Breast epithelium (tissue), 4 donors: ENCODE measurements around the gene KRT83. TPM values are rescaled to one million over a fixed set of nuclear protein-coding genes. Genes with fewer than 3 reads are reported as not detected.

ENCODE experiments used
- DNase-seq, 2 donors: peaks; one replicate each; pipeline ENCODE4 v3.0.0-alpha.2; 2019; ENCODE audit warnings: low spot score in 2 of 2
- H3K27ac ChIP-seq, 2 donors: fragments of 200-600 bp; sonication (generic) in 1 of 2; one replicate each; pipeline ENCODE4 v1.5.1; 2016 to 2019; ENCODE audit warnings: mild to moderate bottlenecking in 1 of 2
- H3K27me3 ChIP-seq, 2 donors: fragments of 200-600 bp; sonication (generic) in 1 of 2; one replicate each; pipeline versions ENCODE4 v1.5.1 to v1.6.0; 2017 to 2019; ENCODE audit warnings: control low read depth in 1 of 2, mild to moderate bottlenecking in 1 of 2
- H3K36me3 ChIP-seq: fragments of 200-600 bp; one replicate; pipeline ENCODE4 v1.5.1; 2019
- H3K4me1 ChIP-seq, 2 donors: fragments of 200-600 bp; sonication (generic); one replicate each; pipeline ENCODE4 v1.5.1; 2016 to 2019; ENCODE audit warnings: control low read depth in 1 of 2
- H3K4me3 ChIP-seq, 3 donors: fragments of 200-600 bp; sonication (generic); 1 replicate in 2 of 3; 2 replicates in 1 of 3; pipeline ENCODE4 v1.5.1; 2016 to 2019; ENCODE audit warnings: mild to moderate bottlenecking in 3 of 3, moderate library complexity in 2 of 3
- H3K9me3 ChIP-seq, 2 donors: fragments of 200-600 bp; sonication (generic) in 1 of 2; one replicate each; pipeline ENCODE4 v1.5.1; 2016 to 2019; ENCODE audit warnings: control low read depth in 1 of 2
- CTCF ChIP-seq, 3 donors: fragments of 450-650 bp; IDR thresholded peaks; one replicate each; pipeline ENCODE4 v1.5.1; 2016 to 2017; ENCODE audit warnings: antibody characterized with exemption in 3 of 3, mild to moderate bottlenecking in 3 of 3, moderate library complexity in 3 of 3
- POLR2A ChIP-seq: fragments of 450-650 bp; IDR thresholded peaks from one replicate; pipeline ENCODE4 v1.6.1; 2016; ENCODE audit warnings: antibody characterized with exemption, mild to moderate bottlenecking, moderate library complexity
- POLR2AphosphoS5 ChIP-seq, 3 donors: sonication (generic); formaldehyde crosslinking; IDR thresholded peaks; one replicate each; pipeline ENCODE4 v1.6.1; 2017; ENCODE audit warnings: antibody characterized with exemption in 3 of 3
- intact Hi-C: fragments of 100-400 bp; cut with DNase I; formaldehyde crosslinking; loops from one replicate; pipeline ENCODE4 v1.15.1; 2023; ENCODE audit warnings: low total_unique reads
- total RNA-seq, 3 donors: library from RNA; depleted of rRNA; stranded (reverse); fragments of >200 nt; gene quantifications; one replicate each; pipeline ENCODE4 v1.1.0, GENCODE V29; 2016

Gene KRT83
- total RNA-seq, result under 1 TPM in 2 of 3 donors, not detected in 1; 0.33 to 0.59 TPM

GRCh38 chr12:52320784-52321400, at the start of gene KRT83:
KRT83 (minus strand) TSS chr12:52321398; CDS start chr12:52321335, 63 bp downstream.
- TF ChIP-seq POLR2A (no peak), POLR2AphosphoS5 (IDR thresholded peaks at IDR 0.05) (no peak), CTCF (IDR thresholded peaks at IDR 0.05) (no peak)
- H3K27me3 ChIP-seq, result peaks cover 0 to 8% of the 10 kb centered on the region in 2 donors
- no peaks in the 10 kb centered on the region for H3K4me1 ChIP-seq
- intact Hi-C loops, result no loop called here
- DNase-seq, result no peak
- H3K9me3 ChIP-seq, result no peaks in the 10 kb centered on the region
- H3K27ac ChIP-seq, result peak within 1 kb of the TSS in 1 of 2 donors; percentile 43
- no peaks in the 10 kb centered on the region for H3K36me3 ChIP-seq
- no peak within 1 kb of the TSS for H3K4me3 ChIP-seq

GRCh38 chr12:52369809-52370208, 48.6 kb upstream of the KRT83 start:
- no peaks in the 10 kb centered on the region for H3K27me3 ChIP-seq
- H3K4me3 ChIP-seq, result no peak overlapping the region
- H3K36me3 ChIP-seq, result no peaks in the 10 kb centered on the region
- no peak for DNase-seq
- intact Hi-C loops, result loop anchor here (10.0 kb wide), 1 partner anchor 505 kb away; no protein-coding TSS in a partner anchor
- no peaks in the 10 kb centered on the region for H3K9me3 ChIP-seq
- H3K27ac ChIP-seq, result no peak overlapping the region
- no peaks in the 10 kb centered on the region for H3K4me1 ChIP-seq
- TF ChIP-seq POLR2AphosphoS5 (IDR thresholded peaks at IDR 0.05), result no peak
- TF ChIP-seq CTCF (IDR thresholded peaks at IDR 0.05), result no peak
- no peak for TF ChIP-seq POLR2A

- Histone ChIP-seq H3K9me3 (no peaks in the 10 kb centered on the region), H3K4me1 (no peaks in the 10 kb centered on the region), H3K36me3 (no peaks in the 10 kb centered on the region), H3K27ac (no peak overlapping the region), H3K27me3 (no peaks in the 10 kb centered on the region), H3K4me3 (no peak overlapping the region)
- peak in 1 of 2 donors; percentile 2 for DNase-seq
- intact Hi-C loops, result loop anchor here (10.0 kb wide), 1 partner anchor 506 kb away; no protein-coding TSS in a partner anchor
- TF ChIP-seq POLR2AphosphoS5 (IDR thresholded peaks at IDR 0.05), result no peak
- TF ChIP-seq CTCF (IDR thresholded peaks at IDR 0.05), result no peak
- no peak for TF ChIP-seq POLR2A
Measured at GRCh38 chr12:52369211-52369610, 48.0 kb upstream of the KRT83 start.

GRCh38 chr12:52368508-52368907, 47.3 kb upstream of the KRT83 start:
- TF ChIP-seq CTCF (IDR thresholded peaks at IDR 0.05), result no peak
- no peak for TF ChIP-seq POLR2AphosphoS5 (IDR thresholded peaks at IDR 0.05)
- no peak for TF ChIP-seq POLR2A
- peak in 1 of 2 donors; percentile 12 for DNase-seq
- H3K27ac ChIP-seq, result no peak overlapping the region
- H3K4me1 ChIP-seq, result no peaks in the 10 kb centered on the region
- H3K27me3 ChIP-seq, result no peaks in the 10 kb centered on the region
- no peak overlapping the region for H3K4me3 ChIP-seq
- no peaks in the 10 kb centered on the region for H3K36me3 ChIP-seq
- H3K9me3 ChIP-seq, result no peaks in the 10 kb centered on the region
- intact Hi-C loops, result loop anchor here (10.0 kb wide), 1 partner anchor 506 kb away; no protein-coding TSS in a partner anchor

GRCh38 chr12:52367876-52368275, 46.7 kb upstream of the KRT83 start:
- Histone ChIP-seq H3K4me1 (no peaks in the 10 kb centered on the region), H3K27ac (no peak overlapping the region), H3K36me3 (no peaks in the 10 kb centered on the region), H3K9me3 (no peaks in the 10 kb centered on the region), H3K27me3 (no peaks in the 10 kb centered on the region), H3K4me3 (no peak overlapping the region)
- no peak for DNase-seq
- no peak for TF ChIP-seq CTCF (IDR thresholded peaks at IDR 0.05)
- intact Hi-C loops, result loop anchor here (10.0 kb wide), 1 partner anchor 507 kb away; no protein-coding TSS in a partner anchor
